Colonic mucosa (tissue), 4 donors: Measurements from ENCODE around the gene SGPL1. TPM values are rescaled to one million over a fixed set of nuclear protein-coding genes. Genes with fewer than 3 reads are reported as not detected.

Source experiments
- DNase-seq: peaks from one replicate; pipeline ENCODE4 v3.0.0-alpha.2; 2020
- H3K27ac ChIP-seq: fragments of 200-600 bp; one replicate; pipeline ENCODE4 v1.8.0; 2021
- H3K27me3 ChIP-seq: fragments of 200-600 bp; one replicate; pipeline ENCODE4 v1.8.0; 2021
- H3K36me3 ChIP-seq: fragments of 200-600 bp; one replicate; pipeline ENCODE4 v1.8.0; 2021
- H3K4me1 ChIP-seq: fragments of 200-600 bp; one replicate; pipeline ENCODE4 v1.8.0; 2021; ENCODE audit warnings: mild to moderate bottlenecking
- H3K4me3 ChIP-seq: fragments of 200-600 bp; one replicate; pipeline ENCODE4 v1.8.0; 2021
- H3K9ac ChIP-seq, 2 donors: one replicate each; pipeline ENCODE4 v1.7.0; 2013; ENCODE audit warnings: control low read depth in 2 of 2, low read depth in 2 of 2, low read length in 2 of 2
- H3K9me3 ChIP-seq: fragments of 200-600 bp; one replicate; pipeline ENCODE4 v1.8.0; 2021
- CTCF ChIP-seq: fragments of 200-600 bp; IDR thresholded peaks from one replicate; pipeline ENCODE4 v1.8.0; 2022; ENCODE audit warnings: antibody characterized with exemption, mild to moderate bottlenecking
- intact Hi-C: fragments of 100-400 bp; cut with DNase I; formaldehyde crosslinking; loops from one replicate; pipeline ENCODE4 v1.14.1; 2022
- total RNA-seq, 2 donors: library from RNA; stranded (reverse); fragmentation: NEBNext Ultra II Directional in 1 of 2; extraction: Animal tissue kit (Norgen Biotek cat#: 25700) in 1 of 2; gene quantifications; one replicate each; pipeline ENCODE4 v1.2.1, GENCODE V29; 2021
- donor health status: healthy.
- donor health status: DM: no; HTN: no; CAD: no.
- donor health status: DM: no; HTN: no; CAD: no.

The SGPL1 gene
- total RNA-seq, 2 donors from 2014 or later: 59.8 to 67.6 TPM

DNA sequence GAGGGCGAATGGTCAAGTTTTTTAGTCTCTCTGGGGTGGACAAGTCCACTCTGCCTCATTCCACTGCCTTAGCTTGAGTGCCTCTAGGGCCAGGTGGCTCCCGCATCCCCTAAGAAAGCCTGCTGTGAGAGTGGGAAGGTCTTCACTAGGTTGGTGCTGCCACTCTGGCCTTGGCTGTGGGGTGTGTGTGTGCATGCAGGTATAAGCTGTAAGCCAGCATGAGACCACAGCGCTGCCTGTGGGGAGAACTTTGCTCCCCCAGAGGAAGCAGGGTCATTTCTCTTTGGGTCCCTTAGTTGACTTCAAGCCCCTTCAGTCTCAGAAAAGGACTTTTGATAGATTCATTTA lies 98.1 kb downstream of the SGPL1 start:
- intact Hi-C loops: no loop called here
- TF ChIP-seq CTCF: no peak
- H3K4me3 ChIP-seq: no peak overlapping the region
- no peaks in the 10 kb centered on the region for H3K4me1 ChIP-seq
- DNase-seq: no peak
- no peaks in the 10 kb centered on the region for H3K9me3 ChIP-seq
- H3K9ac ChIP-seq: no peak overlapping the region
- no peaks in the 10 kb centered on the region for H3K27me3 ChIP-seq
- no peak overlapping the region for H3K27ac ChIP-seq
- no peaks in the 10 kb centered on the region for H3K36me3 ChIP-seq

- no peaks in the 10 kb centered on the region for H3K36me3 ChIP-seq
- no peaks in the 10 kb centered on the region for H3K27me3 ChIP-seq
- no peaks in the 10 kb centered on the region for H3K4me1 ChIP-seq
- intact Hi-C loops: no loop called here
- DNase-seq: no peak
- no peak overlapping the region for H3K9ac ChIP-seq
- H3K9me3 ChIP-seq: no peaks in the 10 kb centered on the region
- no peak overlapping the region for H3K4me3 ChIP-seq
- TF ChIP-seq CTCF: no peak
- no peak overlapping the region for H3K27ac ChIP-seq
Observed at GRCh38 chr10:70914316-70914864, 98.6 kb downstream of the SGPL1 start.

GRCh38 chr10:70915206-70915605 lies 99.5 kb downstream of the SGPL1 start:
- TF ChIP-seq CTCF: no peak
- intact Hi-C loops: no loop called here
- Histone ChIP-seq H3K36me3 (no peaks in the 10 kb centered on the region), H3K9ac (no peak overlapping the region), H3K9me3 (no peaks in the 10 kb centered on the region), H3K4me1 (no peaks in the 10 kb centered on the region), H3K4me3 (no peak overlapping the region), H3K27ac (no peak overlapping the region), H3K27me3 (no peaks in the 10 kb centered on the region)
- DNase-seq: no peak

- H3K27ac ChIP-seq: no peak overlapping the region
- TF ChIP-seq CTCF: no peak
- no peak overlapping the region for H3K4me3 ChIP-seq
- DNase-seq: no peak
- peak overlapping the region in 1 of 2 donors; percentile 12 for H3K9ac ChIP-seq
- H3K27me3 ChIP-seq: no peaks in the 10 kb centered on the region
- no peaks in the 10 kb centered on the region for H3K9me3 ChIP-seq
- intact Hi-C loops: no loop called here
- H3K36me3 ChIP-seq: no peaks in the 10 kb centered on the region
- H3K4me1 ChIP-seq: no peaks in the 10 kb centered on the region
Observed at GRCh38 chr10:70915806-70916205, 100.1 kb downstream of the SGPL1 start.

- Histone ChIP-seq H3K27ac (no peak overlapping the region), H3K4me1 (no peaks in the 10 kb centered on the region), H3K4me3 (no peak overlapping the region), H3K9ac (peak overlapping the region in 1 of 2 donors; percentile 12), H3K36me3 (no peaks in the 10 kb centered on the region), H3K9me3 (no peaks in the 10 kb centered on the region), H3K27me3 (no peaks in the 10 kb centered on the region)
- TF ChIP-seq CTCF: no peak
- DNase-seq: no peak
- intact Hi-C loops: no loop called here
Observed at GRCh38 chr10:70916241-70916640, 100.5 kb downstream of the SGPL1 start.
